Transverse colon (tissue), 4 donors: ENCODE data around the gene TAT.

Experiments
- CTCF ChIP-seq, 5 experiments: fragments of 200-600 bp in 3 of 5; fragments of 450-650 bp in 2 of 5; sonication (generic) in 3 of 5; IDR thresholded peaks; 1 replicate in 2 of 5; 2 replicates in 3 of 5; pipeline ENCODE4 v1.5.1; 2016 to 2017; ENCODE audit warnings: antibody characterized with exemption in 5 of 5, inconsistent platforms in 3 of 5, mild to moderate bottlenecking in 2 of 5, moderate library complexity in 1 of 5
- POLR2AphosphoS5 ChIP-seq, 3 donors: sonication (generic); formaldehyde crosslinking; IDR thresholded peaks; one replicate each; pipeline ENCODE4 v1.6.1; 2016; ENCODE audit warnings: antibody characterized with exemption in 3 of 3

- TF ChIP-seq POLR2AphosphoS5 (IDR thresholded peaks at IDR 0.05), result no peak
- no peak for TF ChIP-seq CTCF (IDR thresholded peaks at IDR 0.05)
These were observed 23.9 kb upstream of the TAT start for GRCh38 chr16:71600822-71601221.
